GM19397 (cell line): ENCODE data around the gene OSBPL3.

ENCODE experiments used
- ATAC-seq: cut with Tn5 transposase; IDR thresholded peaks from one replicate; pipeline ENCODE4 v1.9.1; 2021; ENCODE audit warnings: mild to moderate bottlenecking, moderate library complexity; ENCODE audit not compliant: unreplicated experiment

The OSBPL3 gene

DNA sequence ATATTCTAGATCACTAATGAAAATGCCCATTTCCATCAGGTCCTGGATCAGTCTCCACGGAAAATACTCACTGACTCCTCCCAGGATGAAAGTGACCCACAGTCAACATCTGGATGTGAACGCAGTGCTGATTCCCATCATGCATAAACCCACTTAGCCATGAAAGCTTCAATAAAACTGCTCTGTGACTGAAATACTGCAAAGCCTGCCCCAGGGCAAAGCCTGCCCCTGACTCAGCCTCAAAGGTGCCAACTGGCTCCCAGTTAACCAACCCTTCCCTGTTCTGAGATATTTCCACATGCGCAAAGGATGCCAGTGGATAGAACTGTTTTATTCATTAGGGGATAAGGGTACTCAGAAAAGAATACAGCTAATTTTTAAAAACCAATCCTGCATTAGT lies 24.0 kb downstream of the OSBPL3 start:
- no peak for ATAC-seq

- no peak for ATAC-seq
These were observed 24.7 kb downstream of the OSBPL3 start for GRCh38 chr7:24955313-24955712.

GRCh38 chr7:24952464-24952863 lies 27.5 kb downstream of the OSBPL3 start:
- ATAC-seq, result no peak

- no peak for ATAC-seq
These were observed 28.5 kb downstream of the OSBPL3 start for GRCh38 chr7:24951441-24951980.

GRCh38 chr7:24949884-24950283 lies 30.1 kb downstream of the OSBPL3 start:
- ATAC-seq, result no peak

DNA sequence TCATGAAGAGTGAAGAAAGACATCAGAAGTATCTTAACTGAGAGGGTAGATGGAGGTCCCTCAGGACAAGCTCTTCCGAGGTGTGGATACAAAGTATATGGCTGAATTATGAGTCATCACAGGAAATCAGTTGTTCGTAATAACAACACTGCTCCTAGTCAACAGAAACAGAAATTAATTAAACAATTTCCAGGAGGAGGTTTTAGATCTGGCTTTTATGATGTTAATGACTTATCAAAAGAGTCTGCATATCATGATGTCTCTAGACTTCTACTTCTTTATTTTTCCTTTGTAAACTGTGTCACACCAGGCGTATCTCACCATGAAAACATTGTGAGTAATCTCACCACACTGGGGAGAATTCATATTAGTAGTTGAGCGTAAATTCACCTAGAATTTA lies 31.2 kb downstream of the OSBPL3 start:
- no peak for ATAC-seq

DNA sequence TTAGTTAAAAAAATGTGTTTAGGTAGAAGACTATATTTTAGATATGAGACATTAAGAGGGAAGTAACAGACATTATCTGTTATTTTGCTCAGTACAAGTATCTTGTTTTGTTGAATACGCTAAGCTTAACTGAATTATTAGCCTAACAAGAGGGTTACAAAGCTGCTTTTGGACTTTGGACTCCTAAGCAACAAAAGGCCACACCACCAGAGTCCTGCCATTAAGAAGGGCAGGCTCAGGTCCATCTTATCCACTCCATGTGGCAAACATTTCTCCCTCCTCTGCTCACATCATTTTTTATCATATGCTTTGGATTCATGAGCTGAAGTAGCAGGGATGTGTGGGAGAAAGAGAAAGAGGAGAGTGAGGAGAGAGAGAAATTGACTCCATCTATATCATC lies 33.5 kb downstream of the OSBPL3 start:
- no peak for ATAC-seq

- ATAC-seq, result no peak
These were observed 34.1 kb downstream of the OSBPL3 start for GRCh38 chr7:24945899-24946298.

DNA sequence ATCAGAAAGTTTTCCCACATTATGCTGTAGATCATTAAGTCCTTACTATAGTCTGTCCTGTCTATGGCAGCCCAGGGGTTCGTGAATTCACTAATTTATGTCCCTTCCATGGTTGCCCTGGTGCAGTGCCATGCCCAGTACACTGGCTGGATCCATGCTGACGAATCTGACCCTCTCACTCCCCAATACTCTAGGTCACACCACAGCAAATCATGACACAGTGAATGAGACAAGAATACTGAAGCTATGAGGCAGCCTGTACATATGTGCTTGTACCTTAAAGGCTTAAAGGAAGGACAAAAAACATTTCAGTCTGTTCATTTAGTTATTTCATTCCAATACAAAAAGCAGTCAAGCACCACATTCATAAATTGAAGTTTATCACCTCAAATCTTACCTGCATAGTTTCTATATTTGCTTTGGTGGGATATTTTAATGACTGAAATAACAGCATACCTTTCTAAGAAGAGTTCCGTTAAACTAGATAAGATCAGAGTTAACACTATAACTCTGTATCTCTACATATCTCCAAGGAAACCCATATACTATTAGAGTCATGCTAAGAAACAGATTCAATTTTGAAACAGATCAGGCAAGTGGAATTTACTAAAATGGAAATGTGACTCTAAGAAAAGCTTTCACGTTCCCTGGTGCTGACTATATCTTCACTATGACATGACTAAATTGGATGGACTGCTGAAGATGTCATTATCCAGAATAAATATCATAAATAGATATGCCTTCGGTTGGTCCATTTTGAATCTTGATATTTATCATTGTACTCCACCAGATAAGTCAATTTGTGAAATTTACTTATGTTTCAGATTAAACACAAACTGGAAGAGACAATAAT lies 36.7 kb downstream of the OSBPL3 start:
- no peak for ATAC-seq

GRCh38 chr7:24942226-24942625 lies 37.8 kb downstream of the OSBPL3 start:
- no peak for ATAC-seq

DNA sequence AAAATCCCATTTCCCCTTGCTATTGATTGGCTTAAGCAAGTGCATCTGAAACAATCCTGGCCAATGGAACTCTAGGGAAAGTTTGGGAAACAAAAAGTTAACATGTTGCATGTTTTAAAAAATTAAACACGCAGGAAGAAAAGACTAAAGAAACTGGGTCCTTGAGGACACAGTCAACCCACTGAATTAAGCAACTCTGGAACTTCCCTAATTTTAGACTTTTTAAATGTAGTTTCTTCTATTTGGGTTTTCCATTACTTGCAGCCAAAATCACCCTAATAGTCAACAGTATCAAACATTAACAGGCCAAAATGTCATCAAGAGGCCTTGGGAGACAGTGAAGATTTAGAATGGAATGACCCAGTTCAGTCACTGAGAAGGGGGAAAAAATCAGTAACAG lies 40.6 kb downstream of the OSBPL3 start:
- ATAC-seq, result no peak

GRCh38 chr7:24936121-24936824 lies 43.7 kb downstream of the OSBPL3 start:
- peak; percentile 61 for ATAC-seq

- no peak for ATAC-seq
These were observed 46.7 kb downstream of the OSBPL3 start for GRCh38 chr7:24933298-24933697.

- ATAC-seq, result peak; percentile 46
These were observed 47.2 kb downstream of the OSBPL3 start for GRCh38 chr7:24932815-24933214.

GRCh38 chr7:24932389-24932788 lies 47.6 kb downstream of the OSBPL3 start:
- ATAC-seq, result no peak

GRCh38 chr7:24931844-24932243 lies 48.1 kb downstream of the OSBPL3 start:
- ATAC-seq, result no peak

DNA sequence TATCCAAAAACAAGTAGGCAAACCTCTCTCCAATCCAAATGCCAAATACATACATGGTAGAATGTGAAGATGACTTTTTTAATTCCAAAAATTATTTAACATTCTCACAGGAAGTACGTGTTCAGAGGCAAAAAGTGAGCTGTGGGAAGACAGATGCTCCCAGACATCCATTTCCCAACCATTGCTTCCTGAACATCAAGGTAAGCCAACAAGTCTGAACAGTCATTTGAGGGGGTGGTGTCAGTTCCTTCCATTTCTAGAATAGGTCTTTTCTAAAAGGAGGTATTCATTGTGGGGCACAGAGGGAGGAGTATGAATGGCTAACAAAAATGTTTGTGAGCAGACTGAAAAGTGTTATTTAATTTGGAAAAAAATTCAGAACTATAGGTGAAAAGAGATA lies 49.1 kb downstream of the OSBPL3 start:
- no peak for ATAC-seq

DNA sequence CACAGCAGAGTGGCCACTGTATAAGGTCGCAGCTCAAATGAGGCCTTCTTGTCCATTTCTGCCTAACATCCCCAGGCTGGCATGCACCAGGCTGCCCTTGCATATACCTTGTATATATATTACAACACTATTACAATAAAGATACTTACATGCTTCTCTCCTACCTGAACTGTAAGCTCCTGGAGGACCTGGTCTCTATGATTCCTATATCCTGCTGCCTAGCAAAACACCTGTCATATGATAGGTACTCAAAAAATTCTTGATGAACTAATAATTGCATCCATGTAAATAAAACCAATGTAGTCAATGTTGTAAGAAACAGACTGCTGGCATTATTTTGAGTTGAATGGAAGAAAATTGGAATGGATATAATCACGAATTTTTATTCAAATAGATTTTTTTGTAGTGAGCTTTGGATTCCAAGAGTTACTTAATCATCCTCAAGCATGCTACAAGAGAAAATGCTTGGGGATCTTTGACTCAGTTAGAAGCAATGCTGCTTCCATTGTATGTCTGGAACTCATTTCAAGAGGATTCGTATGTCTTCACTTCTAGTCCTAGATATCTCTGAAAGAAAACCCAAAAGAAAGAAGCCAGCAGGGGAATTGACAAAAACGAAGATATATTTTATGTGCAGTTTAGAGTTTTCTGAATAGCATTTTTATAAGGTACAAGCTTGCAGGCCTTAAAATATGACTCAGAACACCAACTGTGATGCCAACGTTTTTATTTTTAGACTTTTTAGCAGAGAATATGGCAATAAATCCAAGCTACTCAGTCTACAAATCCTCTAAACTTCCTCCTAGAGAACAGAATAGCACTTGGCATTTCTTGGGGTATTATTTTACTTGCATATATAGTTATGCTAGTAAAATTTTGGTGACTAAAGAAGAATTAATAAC lies 53.1 kb downstream of the OSBPL3 start:
- no peak for ATAC-seq

- no peak for ATAC-seq
These were observed 55.6 kb downstream of the OSBPL3 start for GRCh38 chr7:24924375-24924774.

- ATAC-seq, result no peak
These were observed 56.7 kb downstream of the OSBPL3 start for GRCh38 chr7:24923172-24923865.
